GM18858 (cell line): ENCODE data around the gene CHCHD6.

Source experiments
- ATAC-seq: cut with Tn5 transposase; IDR thresholded peaks from one replicate; pipeline ENCODE4 v1.9.1; 2021; ENCODE audit not compliant: unreplicated experiment

Gene CHCHD6

GRCh38 chr3:126857928-126858327 is 153.9 kb downstream of the CHCHD6 start:
- ATAC-seq: no peak

- no peak for ATAC-seq
These were observed 154.4 kb downstream of the CHCHD6 start for GRCh38 chr3:126858401-126858800.

GRCh38 chr3:126858887-126859286 is 154.8 kb downstream of the CHCHD6 start:
- no peak for ATAC-seq

GRCh38 chr3:126859415-126860246 is 155.6 kb downstream of the CHCHD6 start:
- ATAC-seq: no peak

GRCh38 chr3:126865736-126866135 is 161.7 kb downstream of the CHCHD6 start:
- ATAC-seq: no peak

GRCh38 chr3:126866175-126866759 is 162.2 kb downstream of the CHCHD6 start:
- ATAC-seq: no peak

GRCh38 chr3:126867190-126867862 is 163.3 kb downstream of the CHCHD6 start:
- ATAC-seq: no peak

- ATAC-seq: no peak
These were observed 163.8 kb downstream of the CHCHD6 start for GRCh38 chr3:126867863-126868200.

- no peak for ATAC-seq
These were observed 166.7 kb downstream of the CHCHD6 start for GRCh38 chr3:126870608-126871210.

GRCh38 chr3:126872701-126873342 is 168.8 kb downstream of the CHCHD6 start:
- no peak for ATAC-seq

- no peak for ATAC-seq
These were observed 169.4 kb downstream of the CHCHD6 start for GRCh38 chr3:126873416-126873815.

- no peak for ATAC-seq
These were observed 174.6 kb downstream of the CHCHD6 start for GRCh38 chr3:126878664-126879063.

- ATAC-seq: no peak
These were observed 176.9 kb downstream of the CHCHD6 start for GRCh38 chr3:126880901-126881300.

- ATAC-seq: no peak
These were observed 177.8 kb downstream of the CHCHD6 start for GRCh38 chr3:126881861-126882260.

GRCh38 chr3:126883241-126883640 is 179.2 kb downstream of the CHCHD6 start:
- no peak for ATAC-seq

- ATAC-seq: no peak
These were observed 181.4 kb downstream of the CHCHD6 start for GRCh38 chr3:126885425-126885824.

GRCh38 chr3:126886217-126886616 is 182.2 kb downstream of the CHCHD6 start:
- ATAC-seq: no peak

GRCh38 chr3:126887686-126888085 is 183.6 kb downstream of the CHCHD6 start:
- ATAC-seq: no peak

GRCh38 chr3:126888186-126888760 is 184.2 kb downstream of the CHCHD6 start:
- no peak for ATAC-seq

GRCh38 chr3:126889276-126890201 is 185.5 kb downstream of the CHCHD6 start:
- no peak for ATAC-seq
